ENCODE data around the gene JUP. TPM values are rescaled to one million over a fixed set of nuclear protein-coding genes. Genes with fewer than 3 reads are reported as not detected.
A peak's percentile ranks its signal among the peaks of the same experiment; 100 is the strongest.

JUP gene
- total RNA-seq, 2 experiments from 2014 or later, result 1.5 to 1.8 TPM

DNA sequence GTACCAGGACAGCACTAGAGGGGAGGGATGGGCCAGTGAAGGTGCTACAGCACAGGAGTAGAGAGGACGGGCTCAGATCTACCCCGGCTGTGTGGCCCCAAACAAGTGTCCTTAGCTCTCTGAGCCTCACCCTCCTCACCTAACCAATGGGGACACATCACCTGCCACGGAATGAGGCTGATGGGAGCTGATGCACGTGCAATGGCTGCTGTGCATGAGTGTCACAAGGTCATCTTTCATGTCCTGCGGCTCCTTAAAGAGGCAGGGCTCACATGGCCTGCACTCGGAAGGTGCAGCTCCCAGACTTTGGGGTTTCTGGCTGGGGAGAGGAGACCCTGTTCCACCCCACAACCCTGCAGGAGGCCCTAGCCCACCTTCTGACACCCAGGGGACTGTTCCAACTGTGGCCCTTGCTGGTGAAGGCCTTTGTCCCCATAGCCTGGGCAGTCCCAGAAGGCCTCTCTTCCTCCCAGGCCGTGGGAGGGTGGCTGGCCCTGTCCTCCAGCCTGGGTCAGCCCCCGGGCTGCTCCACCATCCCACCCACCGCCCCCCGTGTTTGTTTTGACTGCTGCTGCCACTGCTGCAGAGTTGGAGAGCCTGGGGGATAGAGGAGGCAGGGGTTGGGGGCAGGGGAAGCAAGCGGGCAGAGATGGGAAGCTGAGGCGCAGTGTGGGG is 62.6 kb downstream of the JUP start:
- no peaks in the 10 kb centered on the region for H3K9me3 Mint-ChIP-seq
- H3K36me3 Mint-ChIP-seq (ENCODE audit: low read depth), result no peaks in the 10 kb centered on the region
- ChIA-PET CTCF (interaction anchor here (0.6 to 2.6 kb wide), 3 partner anchors 13 to 364 kb away, joined by 3 to 8 read pairs (median 6); no protein-coding TSS in a partner anchor), POLR2A (interaction anchor here (1.2 kb wide), 1 partner anchor 35 kb away, joined by 5 read pairs; the partner anchor contains the start of gene EIF1)
- H3K27ac Mint-ChIP-seq, result no peak overlapping the region
- TF ChIP-seq, protein P1, sequence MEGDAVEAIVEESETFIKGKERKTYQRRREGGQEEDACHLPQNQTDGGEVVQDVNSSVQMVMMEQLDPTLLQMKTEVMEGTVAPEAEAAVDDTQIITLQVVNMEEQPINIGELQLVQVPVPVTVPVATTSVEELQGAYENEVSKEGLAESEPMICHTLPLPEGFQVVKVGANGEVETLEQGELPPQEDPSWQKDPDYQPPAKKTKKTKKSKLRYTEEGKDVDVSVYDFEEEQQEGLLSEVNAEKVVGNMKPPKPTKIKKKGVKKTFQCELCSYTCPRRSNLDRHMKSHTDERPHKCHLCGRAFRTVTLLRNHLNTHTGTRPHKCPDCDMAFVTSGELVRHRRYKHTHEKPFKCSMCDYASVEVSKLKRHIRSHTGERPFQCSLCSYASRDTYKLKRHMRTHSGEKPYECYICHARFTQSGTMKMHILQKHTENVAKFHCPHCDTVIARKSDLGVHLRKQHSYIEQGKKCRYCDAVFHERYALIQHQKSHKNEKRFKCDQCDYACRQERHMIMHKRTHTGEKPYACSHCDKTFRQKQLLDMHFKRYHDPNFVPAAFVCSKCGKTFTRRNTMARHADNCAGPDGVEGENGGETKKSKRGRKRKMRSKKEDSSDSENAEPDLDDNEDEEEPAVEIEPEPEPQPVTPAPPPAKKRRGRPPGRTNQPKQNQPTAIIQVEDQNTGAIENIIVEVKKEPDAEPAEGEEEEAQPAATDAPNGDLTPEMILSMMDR (IDR thresholded peaks at IDR 0.05), result no peak
- intact Hi-C loops (cut with micrococcal nuclease), result no loop called here
- no peak overlapping the region for H3K4me3 Mint-ChIP-seq
- no peak for DNase-seq
- no peaks in the 10 kb centered on the region for H3K4me1 Mint-ChIP-seq (ENCODE audit: low read depth)
- ATAC-seq, result no peak
- peaks cover 8% of the 10 kb centered on the region for H3K27me3 Mint-ChIP-seq

DNA sequence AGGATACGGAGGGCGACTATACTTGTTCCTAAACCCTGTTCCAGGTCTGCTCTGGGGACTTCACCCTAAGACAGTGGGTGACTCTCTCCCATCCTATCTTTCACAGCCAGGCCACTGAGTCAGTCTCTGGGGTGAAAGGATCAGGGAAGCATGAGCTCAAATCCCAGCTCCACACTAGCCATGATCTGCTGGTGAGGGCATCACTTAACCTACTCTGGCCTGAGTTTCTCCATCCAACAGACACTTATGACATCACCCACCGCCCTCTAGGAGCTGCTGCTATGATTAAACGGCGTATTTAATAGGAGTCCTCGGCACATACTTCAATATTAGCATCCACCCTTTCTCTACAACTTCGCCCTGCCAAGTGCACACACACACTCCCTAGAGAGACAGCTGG is 64.3 kb downstream of the JUP start:
- POLR2A ChIA-PET, result no interaction called here
- CTCF ChIA-PET, result interaction anchor here (2.1 to 2.6 kb wide), 2 partner anchors 15 to 26 kb away, joined by 6 to 8 read pairs; no protein-coding TSS in a partner anchor
- TF ChIP-seq, protein P1 (IDR thresholded peaks at IDR 0.05), result no peak

GRCh38 chr17:41718287-41718645 is 68.2 kb downstream of the JUP start:
- ATAC-seq (no peak), DNase-seq (no peak)
- CTCF ChIA-PET, result interaction anchor here (0.8 to 1.8 kb wide), 5 partner anchors 14 to 865 kb away, joined by 3 to 10 read pairs (median 3); no protein-coding TSS in a partner anchor
- Mint-ChIP-seq H3K4me3 (no peak overlapping the region), H3K4me1 (ENCODE audit: low read depth) (peaks cover 8% of the 10 kb centered on the region), H3K27me3 (peaks cover 5% of the 10 kb centered on the region), H3K27ac (no peak overlapping the region), H3K36me3 (ENCODE audit: low read depth) (no peaks in the 10 kb centered on the region), H3K9me3 (no peaks in the 10 kb centered on the region)
- intact Hi-C loops (cut with micrococcal nuclease), result no loop called here
- TF ChIP-seq, protein P1 (IDR thresholded peaks at IDR 0.05), result no peak
- POLR2A ChIA-PET, result interaction anchor here (3.2 kb wide), 1 partner anchor 29 kb away, joined by 13 read pairs; the partner anchor contains the start of gene EIF1

More for the DNA sequence above, 64.3 kb downstream of the JUP start:
- no peaks in the 10 kb centered on the region for H3K36me3 Mint-ChIP-seq (ENCODE audit: low read depth)
- ATAC-seq, result no peak
- H3K27me3 Mint-ChIP-seq, result peaks cover 9% of the 10 kb centered on the region
- H3K4me1 Mint-ChIP-seq (ENCODE audit: low read depth), result peaks cover 6% of the 10 kb centered on the region
- intact Hi-C loops (cut with micrococcal nuclease), result no loop called here
- H3K9me3 Mint-ChIP-seq, result no peaks in the 10 kb centered on the region
- no peak for DNase-seq
- H3K27ac Mint-ChIP-seq, result no peak overlapping the region
- no peak overlapping the region for H3K4me3 Mint-ChIP-seq

DNA sequence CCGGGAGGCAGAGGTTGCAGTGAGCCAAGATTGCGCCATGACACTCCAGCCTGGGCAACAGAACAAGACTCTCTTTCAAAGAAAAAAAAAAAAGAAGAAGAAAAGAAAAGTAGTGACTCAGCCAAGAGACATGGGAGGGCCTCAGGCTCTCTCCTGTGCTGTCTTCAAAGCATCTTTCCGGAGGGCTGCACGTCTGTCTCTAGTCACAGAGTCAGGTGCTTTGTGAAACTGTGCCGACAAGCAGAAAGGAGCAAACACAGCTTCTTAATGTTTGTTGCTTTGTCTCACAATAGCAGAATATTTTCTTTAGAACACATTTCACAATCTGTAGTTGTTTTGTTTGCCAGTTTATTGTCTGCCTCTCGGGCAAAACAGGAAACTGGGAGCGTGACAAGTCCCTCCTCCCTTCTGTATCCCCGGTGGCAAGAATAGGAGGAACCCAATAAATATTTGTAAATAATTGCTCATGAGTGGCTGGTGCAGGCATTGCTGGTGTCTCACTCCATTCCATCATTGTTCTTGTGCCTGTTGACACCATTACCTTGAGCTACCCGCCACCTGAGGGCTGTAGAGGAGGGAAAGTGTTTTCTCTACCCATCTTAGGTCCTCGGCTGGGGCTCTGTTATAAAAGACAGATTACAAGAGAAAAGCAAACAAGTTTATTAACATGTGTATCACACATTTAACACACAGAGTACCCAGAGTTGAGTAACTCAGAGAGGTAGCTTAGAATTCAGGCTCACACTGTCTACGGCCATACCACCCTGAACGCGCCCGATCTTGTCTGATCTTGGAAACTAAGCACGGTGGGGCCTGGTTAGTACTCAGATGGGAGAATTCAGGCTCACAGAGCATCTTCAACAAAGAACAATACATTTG is 68.9 kb downstream of the JUP start:
- H3K4me3 Mint-ChIP-seq, result no peak overlapping the region
- H3K9me3 Mint-ChIP-seq, result no peaks in the 10 kb centered on the region
- DNase-seq (peak; percentile 33), ATAC-seq (peak; percentile 84)
- intact Hi-C loops (cut with micrococcal nuclease), result no loop called here
- peaks cover 8% of the 10 kb centered on the region for H3K4me1 Mint-ChIP-seq (ENCODE audit: low read depth)
- TF ChIP-seq, protein P1 (IDR thresholded peaks at IDR 0.05), result no peak
- H3K27ac Mint-ChIP-seq, result no peak overlapping the region
- CTCF ChIA-PET, result interaction anchor here (0.7 to 2.6 kb wide), 8 partner anchors 14 to 866 kb away, joined by 3 to 12 read pairs (median 3); no protein-coding TSS in a partner anchor
- POLR2A ChIA-PET, result interaction anchor here (3.2 kb wide), 1 partner anchor 28 kb away, joined by 13 read pairs; the partner anchor contains the start of gene EIF1
- no peaks in the 10 kb centered on the region for H3K36me3 Mint-ChIP-seq (ENCODE audit: low read depth)
- peaks cover 5% of the 10 kb centered on the region for H3K27me3 Mint-ChIP-seq
